NCI-H2227 (cell line): ENCODE results near the gene FGA.

Experiments
- DNase-seq: peaks from one replicate; lab custom pipeline; 2025; ENCODE audit not compliant: unreplicated experiment; lab: John Stamatoyannopoulos, UW

FGA gene

DNA sequence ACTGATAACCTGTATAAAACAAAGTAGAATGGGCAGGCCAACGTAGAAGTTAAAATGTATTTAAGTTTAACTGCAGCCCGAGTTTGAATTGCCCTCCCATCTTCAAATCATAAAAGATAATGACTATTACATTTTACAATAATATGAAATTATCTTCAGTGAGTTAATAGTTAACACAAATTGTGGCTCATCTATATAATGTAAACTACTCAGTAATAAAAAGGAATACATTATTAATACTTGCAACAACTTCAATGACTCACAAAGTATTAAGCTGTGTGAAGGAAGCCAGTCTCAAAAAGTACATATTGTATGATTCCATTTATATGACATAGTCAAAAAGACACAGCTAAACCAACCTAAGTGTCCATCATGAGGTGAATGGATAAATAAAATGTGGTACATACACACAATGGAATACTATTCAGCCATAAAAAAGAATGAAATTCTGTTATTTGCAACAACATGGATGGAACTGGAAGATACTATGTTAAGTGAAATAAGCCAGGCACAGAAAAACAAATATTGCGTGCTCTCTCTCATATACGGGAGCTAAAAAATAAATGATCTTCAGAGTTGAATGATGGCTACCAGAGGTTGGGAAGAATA, 48.2 kb downstream of the FGA start:
- no peak for DNase-seq
